Measurements from ENCODE around the gene LRRC32. TPM values are rescaled to one million over a fixed set of nuclear protein-coding genes. Genes with fewer than 3 reads are reported as not detected.

LRRC32 gene
- total RNA-seq, 1 experiment from 2014 or later, result 0.46 TPM

GRCh38 chr11:76636826-76637460, 33.6 kb downstream of the LRRC32 start:
- Histone ChIP-seq H3K9ac (ENCODE audit: extremely low read depth, insufficient read length, low read length) (no peak overlapping the region), H2BK15ac (ENCODE audit: low read depth, low read length) (no peak overlapping the region)

More at GRCh38 chr11:76636826-76637460, 33.6 kb downstream of the LRRC32 start:
- Histone ChIP-seq H2AFZ (ENCODE audit: low read length) (no peak overlapping the region), H2BK20ac (ENCODE audit: low read depth, low read length, poor library complexity, severe bottlenecking) (no peak overlapping the region), H3K4ac (ENCODE audit: low read depth, low read length) (no peak overlapping the region), H3K14ac (ENCODE audit: insufficient read depth, low read length) (no peak overlapping the region), H3K4me2 (ENCODE audit: insufficient read depth, insufficient read length, low read length) (no peak overlapping the region), H3K9me3 (ENCODE audit: control insufficient read depth, low read depth, low read length) (no peaks in the 10 kb centered on the region), H4K20me1 (ENCODE audit: control insufficient read depth, insufficient read depth, insufficient read length) (no peaks in the 10 kb centered on the region), H4K91ac (ENCODE audit: insufficient read length, low read depth, low read length) (no peak overlapping the region), H2BK5ac (ENCODE audit: insufficient read length, low read length) (no peak overlapping the region), H3K79me1 (ENCODE audit: insufficient read depth, low read depth, low read length, poor library complexity, severe bottlenecking) (no peaks in the 10 kb centered on the region), H3T11ph (ENCODE audit: low read length) (no peak overlapping the region), H4K8ac (replicated peaks; ENCODE audit: insufficient read length, low read depth, low read length) (no peak overlapping the region), H3K27me3 (ENCODE audit: insufficient read depth, low read length) (no peaks in the 10 kb centered on the region), H3K56ac (ENCODE audit: insufficient read length, low read depth, low read length) (no peak overlapping the region), H2BK120ac (ENCODE audit: low read depth, low read length, poor library complexity, severe bottlenecking) (no peak overlapping the region), H2AK5ac (ENCODE audit: insufficient read length, low read length) (no peak overlapping the region), H3K23me2 (ENCODE audit: insufficient read length, low read depth, low read length, poor library complexity, severe bottlenecking) (no peaks in the 10 kb centered on the region), H4K5ac (ENCODE audit: insufficient read length, low read depth, low read length) (no peak overlapping the region), H3K4me1 (ENCODE audit: insufficient read depth, low read length) (no peaks in the 10 kb centered on the region), H3K23ac (ENCODE audit: insufficient read length, low read depth, low read length) (no peak overlapping the region), H2BK12ac (ENCODE audit: insufficient read length, low read depth, low read length) (no peak overlapping the region), H3K79me2 (ENCODE audit: insufficient read depth, low read length) (no peaks in the 10 kb centered on the region), H3K27ac (ENCODE audit: insufficient read length, low read depth, low read length) (no peak overlapping the region), H3K18ac (ENCODE audit: insufficient read length, low read depth, low read length) (no peak overlapping the region)
- H3K9me3 Mint-ChIP-seq, result 0 out of 5 replicates have a peak, but pooled peaks cover 0 to under 1% of the 10 kb centered on the region in 2 experiments
- DNase-seq, result no peak
- no CpG with 5 or more reads among the region's 6 CpGs for WGBS (ENCODE audit: extremely low coverage, insufficient read length, low lambda C conversion rate)
- H3K4me3 Mint-ChIP-seq, result no peak overlapping the region
- H3K4me1 Mint-ChIP-seq, result peaks cover 8 to 12% of the 10 kb centered on the region in 2 experiments
- H3K36me3 Mint-ChIP-seq (ENCODE audit: insufficient read depth in 1 of 3, low read depth in 3 of 3), result no peaks in the 10 kb centered on the region; a peak in 1 of 7 replicates
- TF ChIP-seq CTCF (conservative IDR thresholded peaks at IDR 0.05), result no peak
- no peak overlapping the region for H3K27ac Mint-ChIP-seq
- H3K27me3 Mint-ChIP-seq (ENCODE audit: low read depth), result peaks cover 1% of the 10 kb centered on the region

Measured in H9 (cell line).